GM21786 (cell line): ENCODE results near the gene AFF3.
"Not testable (repeated sequence)": the region's sequence is repeated elsewhere in the genome, so short reads cannot be mapped to it uniquely, and the experiment has no call there.

Source experiments
- ATAC-seq: cut with Tn5 transposase; IDR thresholded peaks from one replicate; pipeline ENCODE4 v1.9.1; 2021; ENCODE audit not compliant: unreplicated experiment

AFF3 gene

GRCh38 chr2:100146657-100146960 is 4.2 kb upstream of the AFF3 start:
- ATAC-seq, result no peak

- ATAC-seq, result no peak
Observed at GRCh38 chr2:100145893-100146656, 3.7 kb upstream of the AFF3 start.

DNA sequence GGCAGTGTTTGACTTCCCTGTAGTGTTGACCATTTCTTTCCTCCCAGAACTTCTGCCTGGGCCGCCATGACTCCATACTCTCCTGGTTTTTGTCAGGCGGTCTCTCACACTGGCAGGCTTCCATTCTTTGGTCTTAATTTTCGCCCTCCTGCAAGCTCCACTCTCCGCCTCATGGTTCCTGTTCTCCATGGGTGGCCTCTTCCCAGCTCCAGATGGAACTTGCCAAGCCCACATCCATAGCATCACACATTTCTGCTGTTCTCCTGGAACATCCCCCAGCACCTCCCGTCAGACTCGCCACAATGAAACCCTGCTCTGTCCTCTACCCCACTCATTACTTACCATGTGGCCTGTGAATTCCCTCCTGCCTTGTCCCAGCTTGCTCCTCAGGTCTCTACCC is 896 bp upstream of the AFF3 start:
- ATAC-seq, result no peak

DNA sequence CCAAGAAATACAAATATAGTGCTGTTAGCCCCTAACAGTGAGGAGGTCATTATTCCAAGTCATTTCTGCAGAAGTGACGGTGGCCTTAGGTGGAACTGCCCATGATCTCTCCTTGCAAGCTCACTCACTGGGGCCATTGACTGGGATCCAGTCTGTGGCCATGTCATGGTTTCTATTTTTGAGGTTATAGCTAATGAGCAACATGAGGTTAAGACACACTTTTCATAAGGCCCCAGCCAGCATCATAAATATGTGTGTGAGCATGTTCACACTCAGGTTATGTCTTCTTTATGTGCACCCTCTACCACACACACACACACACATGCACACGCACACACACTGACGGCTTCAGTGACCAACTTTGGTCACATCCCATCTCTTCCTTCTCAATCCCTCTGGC is 484 bp downstream of the AFF3 start:
- ATAC-seq, result no peak

- no peak for ATAC-seq
Observed at GRCh38 chr2:100140582-100140981, 1.8 kb downstream of the AFF3 start.

DNA sequence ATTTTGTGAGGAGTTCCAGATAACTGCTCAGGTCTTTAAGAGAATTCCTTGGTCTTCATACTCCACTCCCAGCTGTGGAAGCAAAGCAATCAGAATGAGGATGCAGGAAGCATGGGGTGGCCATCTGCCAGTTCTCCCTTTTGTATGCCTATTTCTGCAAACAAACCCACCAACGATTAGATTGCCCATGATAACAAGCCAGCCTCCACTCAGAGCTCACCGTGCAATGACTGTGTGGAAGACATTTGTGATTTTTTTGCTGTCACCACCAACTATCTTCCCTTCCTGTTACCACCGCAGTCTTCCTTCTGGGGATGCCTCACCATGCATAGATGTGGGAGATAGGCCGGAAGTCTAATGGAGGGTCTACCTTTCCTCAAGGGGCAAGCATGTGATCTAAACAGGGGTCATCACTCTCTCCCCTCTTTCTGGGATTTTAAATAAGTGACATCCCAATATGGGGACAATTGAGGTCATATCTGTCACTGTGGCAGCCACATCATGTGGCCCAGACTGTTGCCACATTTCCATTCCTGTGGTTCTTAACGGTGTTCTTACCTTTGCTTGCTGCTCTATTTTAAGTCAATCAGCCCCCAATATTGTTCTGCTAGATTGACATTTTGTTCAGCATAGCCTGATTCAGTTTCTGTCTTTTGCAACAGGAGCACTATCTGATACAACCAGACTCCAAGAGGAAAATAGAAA is 4.4 kb downstream of the AFF3 start:
- ATAC-seq, result no peak

- ATAC-seq, result no peak
Observed at GRCh38 chr2:100137318-100137717, 5.1 kb downstream of the AFF3 start.

DNA sequence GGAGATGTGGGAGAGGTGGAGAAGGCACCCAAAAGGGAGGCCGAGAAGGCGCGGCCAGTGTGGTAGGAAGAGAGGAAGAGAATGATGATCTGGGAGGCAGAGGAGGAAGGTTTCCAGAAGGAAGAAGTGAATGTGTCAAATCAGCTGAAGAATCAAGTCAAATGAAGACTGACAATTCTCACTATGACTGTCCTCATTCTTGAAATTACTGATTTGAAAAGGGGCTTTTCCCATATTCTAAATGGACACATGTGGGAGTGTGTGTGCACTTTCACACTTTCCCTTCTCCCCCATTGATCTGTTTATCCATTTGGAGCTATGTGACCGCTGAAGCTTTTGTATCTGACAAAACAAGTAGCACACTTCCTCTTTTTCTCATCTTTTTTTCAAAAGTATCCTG is 6.1 kb downstream of the AFF3 start:
- no peak for ATAC-seq

- no peak for ATAC-seq
Observed at GRCh38 chr2:100135415-100135814, 7.0 kb downstream of the AFF3 start.

GRCh38 chr2:100130595-100131391 is 11.6 kb downstream of the AFF3 start:
- ATAC-seq, result no peak

- ATAC-seq, result no peak
Observed at GRCh38 chr2:100126897-100127401, 15.4 kb downstream of the AFF3 start.

DNA sequence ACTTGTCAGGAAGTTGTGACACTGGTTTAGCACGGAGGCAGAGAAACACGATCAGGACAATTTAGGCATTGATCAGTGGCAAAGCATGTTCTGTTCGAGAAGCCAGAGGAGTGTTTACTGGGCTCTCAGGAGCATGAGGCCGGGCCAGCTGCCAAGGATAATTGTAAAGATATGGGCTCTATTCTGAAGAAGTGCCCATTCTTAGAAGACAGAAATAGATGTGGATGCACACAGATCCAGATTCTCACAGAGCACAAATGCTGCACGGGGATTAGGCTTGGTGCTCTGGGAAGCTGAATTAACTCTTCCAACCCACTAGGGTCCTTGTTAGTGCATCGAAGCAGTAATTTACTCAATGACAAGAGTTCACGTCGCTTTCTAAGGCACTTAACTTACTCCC is 16.2 kb downstream of the AFF3 start:
- ATAC-seq, result no peak

GRCh38 chr2:100125626-100126025 is 16.8 kb downstream of the AFF3 start:
- no peak for ATAC-seq

DNA sequence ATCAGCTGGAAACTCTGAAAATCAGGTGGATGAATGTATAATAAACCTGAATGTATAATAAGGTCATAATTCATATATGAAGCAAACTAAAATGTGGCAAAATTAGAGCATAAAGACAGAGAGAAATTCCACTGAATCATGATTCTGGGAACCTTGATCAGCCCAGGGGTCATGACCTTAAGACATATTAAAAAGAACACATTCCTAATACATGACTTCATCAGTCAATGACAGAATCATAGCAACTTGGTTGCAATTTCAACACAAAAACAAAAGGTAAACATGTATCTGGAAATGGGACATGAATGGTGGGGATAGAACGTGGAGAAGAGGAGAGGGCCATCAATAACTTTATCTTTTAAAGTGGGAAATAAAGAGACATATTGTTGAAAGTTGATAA is 17.6 kb downstream of the AFF3 start:
- no peak for ATAC-seq

- no peak for ATAC-seq
Observed at GRCh38 chr2:100121124-100121718, 21.2 kb downstream of the AFF3 start.

DNA sequence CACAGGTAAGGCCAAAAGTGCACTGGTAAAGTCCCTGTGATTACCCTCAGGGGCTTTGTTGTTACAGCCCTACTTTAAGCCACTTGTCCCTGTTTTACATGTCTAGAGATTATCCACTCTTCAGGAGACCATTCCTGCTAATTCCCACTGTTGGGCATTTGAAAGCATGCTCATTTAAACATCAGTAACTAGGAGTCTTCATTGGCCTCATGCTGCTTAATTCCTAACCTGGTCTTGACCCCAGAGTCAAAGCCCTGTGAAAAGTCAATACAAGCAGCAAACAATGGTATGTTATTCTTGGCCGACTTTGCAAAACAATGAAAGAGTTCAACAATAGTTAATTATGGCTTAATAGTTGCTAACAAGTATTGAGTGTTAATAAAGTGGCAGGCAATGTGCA is 23.2 kb downstream of the AFF3 start:
- no peak for ATAC-seq

DNA sequence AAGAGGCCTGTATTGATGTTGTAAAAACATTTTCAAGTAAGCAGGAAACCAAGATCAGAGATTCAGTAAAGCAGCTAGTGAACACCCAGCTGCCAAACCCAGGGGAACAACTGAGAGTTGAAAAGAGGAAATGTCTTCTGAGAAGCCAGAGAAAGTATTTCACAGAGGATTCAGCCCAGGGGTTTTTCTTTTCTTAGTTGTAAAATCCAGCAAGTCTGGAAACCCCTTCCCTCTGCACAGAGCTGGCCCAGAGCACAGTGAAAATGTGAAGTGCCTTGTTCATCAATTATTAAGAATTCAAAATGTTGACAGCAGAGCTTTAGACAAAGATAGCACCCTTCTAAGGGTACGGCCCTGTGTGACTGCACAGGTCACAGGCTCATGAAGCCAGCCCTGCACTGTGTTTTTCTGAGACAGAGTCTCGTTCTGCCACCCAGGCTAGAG is 28.4 kb downstream of the AFF3 start:
- ATAC-seq, result peak; percentile 60

- ATAC-seq, result no peak
Observed at GRCh38 chr2:100110614-100111000, 31.8 kb downstream of the AFF3 start.

GRCh38 chr2:100109986-100110613 is 32.3 kb downstream of the AFF3 start:
- no peak for ATAC-seq

- ATAC-seq, result not testable (repeated sequence)
Observed at GRCh38 chr2:100108648-100109020, 33.8 kb downstream of the AFF3 start.
